HEK293 (cell line): ENCODE measurements around the gene ZNF747.
A peak's percentile ranks its signal among the peaks of the same experiment; 100 is the strongest.

ENCODE experiments used
- BCL11A ChIP-seq: fragments of 450-650 bp; formaldehyde crosslinking; IDR thresholded peaks from 2 replicates; pipeline ENCODE4 v1.5.1; 2016; ENCODE audit warnings: low read depth, missing biosample characterization, missing genetic modification characterization
- BCL11B ChIP-seq: fragments of 450-650 bp; formaldehyde crosslinking; IDR thresholded peaks from 2 replicates; pipeline ENCODE4 v1.5.1; 2016; ENCODE audit warnings: low read depth, missing biosample characterization, missing genetic modification characterization
- KLF1 ChIP-seq: fragments of 450-650 bp; formaldehyde crosslinking; IDR thresholded peaks from 2 replicates; pipeline ENCODE4 v1.5.1; 2016; ENCODE audit warnings: missing biosample characterization, missing genetic modification characterization
- MYNN ChIP-seq: fragments of 450-650 bp; formaldehyde crosslinking; IDR thresholded peaks from 2 replicates; pipeline ENCODE4 v1.5.1; 2016; ENCODE audit warnings: missing biosample characterization, missing genetic modification characterization, borderline replicate concordance
- REPIN1 ChIP-seq: fragments of 450-650 bp; formaldehyde crosslinking; IDR thresholded peaks from 2 replicates; pipeline ENCODE4 v1.5.1; 2017; ENCODE audit warnings: missing biosample characterization, missing genetic modification characterization, low read depth
- TCF7L2 ChIP-seq: IDR thresholded peaks from 2 replicates; pipeline ENCODE4 v1.6.1; 2011; ENCODE audit warnings: low read depth, mild to moderate bottlenecking, inconsistent platforms, low read length, moderate library complexity, borderline replicate concordance
- TRIM28 ChIP-seq: IDR thresholded peaks from 2 replicates; pipeline ENCODE4 v1.6.1; 2011; ENCODE audit warnings: low read length, control low read depth, borderline replicate concordance
- ZEB2 ChIP-seq: fragments of 450-650 bp; formaldehyde crosslinking; IDR thresholded peaks from 2 replicates; pipeline ENCODE4 v1.5.1; 2016; ENCODE audit warnings: missing biosample characterization, missing genetic modification characterization
- ZNF140 ChIP-seq: fragments of 450-650 bp; formaldehyde crosslinking; IDR thresholded peaks from 2 replicates; pipeline ENCODE4 v1.5.1; 2016; ENCODE audit warnings: missing biosample characterization, missing genetic modification characterization
- ZNF202 ChIP-seq: fragments of 450-650 bp; formaldehyde crosslinking; IDR thresholded peaks from 2 replicates; pipeline ENCODE4 v1.5.1; 2016; ENCODE audit warnings: missing biosample characterization, missing genetic modification characterization, borderline replicate concordance
- ZNF24 ChIP-seq: fragments of 450-650 bp; formaldehyde crosslinking; IDR thresholded peaks from 2 replicates; pipeline ENCODE4 v1.5.1; 2016; ENCODE audit warnings: missing biosample characterization, missing genetic modification characterization
- ZNF324 ChIP-seq: fragments of 450-650 bp; formaldehyde crosslinking; IDR thresholded peaks from 2 replicates; pipeline ENCODE4 v1.5.1; 2016; ENCODE audit warnings: missing biosample characterization, missing genetic modification characterization
- ZNF335 ChIP-seq: fragments of 450-650 bp; formaldehyde crosslinking; conservative IDR thresholded peaks from 2 replicates; pipeline ENCODE4 v1.5.1; 2016; ENCODE audit warnings: missing biosample characterization, missing genetic modification characterization
- ZNF354C ChIP-seq: fragments of 450-650 bp; formaldehyde crosslinking; IDR thresholded peaks from 2 replicates; pipeline ENCODE4 v1.5.1; 2016; ENCODE audit warnings: missing biosample characterization, missing genetic modification characterization, low read depth, borderline replicate concordance
- ZNF366 ChIP-seq: fragments of 450-650 bp; formaldehyde crosslinking; conservative IDR thresholded peaks from 2 replicates; pipeline ENCODE4 v1.5.1; 2016; ENCODE audit warnings: missing biosample characterization, missing genetic modification characterization
- ZNF37A ChIP-seq: fragments of 450-650 bp; IDR thresholded peaks from 2 replicates; pipeline ENCODE4 v1.5.1; 2018; ENCODE audit warnings: missing biosample characterization, missing genetic modification characterization
- ZNF473 ChIP-seq: fragments of 450-650 bp; formaldehyde crosslinking; IDR thresholded peaks from 2 replicates; pipeline ENCODE4 v1.5.1; 2017; ENCODE audit warnings: missing biosample characterization, missing genetic modification characterization
- ZNF501 ChIP-seq: fragments of 450-650 bp; formaldehyde crosslinking; IDR thresholded peaks from 2 replicates; pipeline ENCODE4 v1.5.1; 2016; ENCODE audit warnings: missing biosample characterization, missing genetic modification characterization
- ZNF544 ChIP-seq: fragments of 450-650 bp; formaldehyde crosslinking; IDR thresholded peaks from 2 replicates; pipeline ENCODE4 v1.5.0; 2017; ENCODE audit warnings: missing biosample characterization, missing genetic modification characterization
- ZNF600 ChIP-seq: fragments of 450-650 bp; formaldehyde crosslinking; IDR thresholded peaks from 2 replicates; pipeline ENCODE4 v1.5.1; 2016; ENCODE audit warnings: missing biosample characterization, missing genetic modification characterization
- ZNF660 ChIP-seq: fragments of 450-650 bp; IDR thresholded peaks from 2 replicates; pipeline ENCODE4 v1.5.1; 2018; ENCODE audit warnings: missing biosample characterization, mild to moderate bottlenecking, missing genetic modification characterization
- ZNF707 ChIP-seq: fragments of 450-650 bp; formaldehyde crosslinking; IDR thresholded peaks from 2 replicates; pipeline ENCODE4 v1.5.1; 2016; ENCODE audit warnings: missing biosample characterization, missing genetic modification characterization
- ZNF768 ChIP-seq: fragments of 450-650 bp; formaldehyde crosslinking; IDR thresholded peaks from 2 replicates; pipeline ENCODE4 v1.5.1; 2018; ENCODE audit warnings: missing biosample characterization, mild to moderate bottlenecking, missing genetic modification characterization
- ZNF785 ChIP-seq: fragments of 450-650 bp; formaldehyde crosslinking; IDR thresholded peaks from 2 replicates; pipeline ENCODE4 v1.5.1; 2016; ENCODE audit warnings: missing biosample characterization, missing genetic modification characterization
- ZNF830 ChIP-seq: fragments of 450-650 bp; IDR thresholded peaks from 2 replicates; pipeline ENCODE4 v1.5.0; 2018; ENCODE audit warnings: missing biosample characterization, missing genetic modification characterization, low read depth, mild to moderate bottlenecking, moderate library complexity
- ZSCAN16 ChIP-seq: fragments of 450-650 bp; formaldehyde crosslinking; IDR thresholded peaks from 2 replicates; pipeline ENCODE4 v1.5.1; 2016; ENCODE audit warnings: missing biosample characterization, missing genetic modification characterization
- TF ChIP-seq, protein P1 (sequence below): fragments of 450-650 bp; formaldehyde crosslinking; optimal IDR thresholded peaks from 2 replicates; pipeline ENCODE3; 2016; ENCODE audit warnings: missing biosample characterization, mild to moderate bottlenecking, missing genetic modification characterization
- TF ChIP-seq, protein P2 (sequence below): fragments of 450-650 bp; formaldehyde crosslinking; IDR thresholded peaks from 2 replicates; pipeline ENCODE4 v1.5.1; 2016; ENCODE audit warnings: missing biosample characterization, missing genetic modification characterization
- TF ChIP-seq, protein P3 (sequence below): fragments of 450-650 bp; IDR thresholded peaks from 2 replicates; pipeline ENCODE4 v1.5.1; 2018; ENCODE audit warnings: missing biosample characterization, missing genetic modification characterization
- TF ChIP-seq, protein P4 (sequence below): fragments of 450-650 bp; formaldehyde crosslinking; IDR thresholded peaks from 2 replicates; pipeline ENCODE4 v1.5.1; 2016; ENCODE audit warnings: missing biosample characterization, missing genetic modification characterization
- TF ChIP-seq, protein P5 (sequence below): sonication (generic); formaldehyde crosslinking; IDR thresholded peaks from 2 replicates; pipeline ENCODE4 v1.8.1; 2022; ENCODE audit warnings: mild to moderate bottlenecking, moderate library complexity, missing genetic modification reagents

ZNF747 gene

DNA sequence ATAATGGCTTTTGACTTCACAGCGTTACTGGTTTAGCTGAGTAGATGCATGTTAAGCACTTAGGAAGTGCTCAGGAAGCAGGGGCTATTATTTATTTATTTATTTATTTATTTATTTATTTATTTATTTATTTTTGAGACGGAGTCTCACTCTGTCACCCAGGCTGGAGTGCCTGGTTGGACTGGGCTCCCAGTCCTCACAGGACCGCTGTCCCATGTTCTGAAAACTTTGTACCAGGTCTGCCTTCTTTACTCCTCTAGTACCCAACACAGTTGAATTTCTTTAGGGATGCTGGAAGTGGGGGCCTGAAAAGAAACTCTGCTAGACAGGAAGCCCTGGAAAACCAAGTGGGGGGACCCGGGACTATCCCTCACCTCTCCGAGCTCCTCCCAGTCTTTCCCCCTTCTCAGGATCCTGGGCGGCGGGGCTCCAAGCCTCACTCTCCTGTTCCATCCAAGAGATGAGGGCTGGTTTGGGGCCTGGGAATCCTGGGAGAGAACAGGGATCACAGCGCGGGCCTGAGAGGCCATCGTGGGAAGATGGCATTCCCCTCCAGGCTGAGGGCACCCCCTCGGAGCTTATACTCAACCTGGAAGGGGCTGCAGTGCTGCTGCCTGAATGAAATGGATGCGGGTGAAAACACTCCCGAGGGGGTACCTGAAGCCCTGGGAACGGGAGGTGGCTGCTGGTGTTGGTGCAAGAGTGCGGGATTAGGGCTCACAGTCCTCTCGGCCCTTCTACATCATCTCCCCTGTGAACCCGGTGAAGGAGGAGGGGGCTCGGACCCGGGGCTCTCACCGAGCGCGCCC is 36.2 kb upstream of the ZNF747 start (continued):
- TF ChIP-seq ZNF140 (tag by site-specific recombination) (peak; percentile 99), TRIM28 (no peak), REPIN1 (tag by site-specific recombination) (peak; percentile 31; the same call in 1 of the 2 replicates), MYNN (tag by site-specific recombination) (peak; percentile 77; the same call in 1 of the 2 replicates), ZNF544 (tag by site-specific recombination) (no peak), ZNF768 (tag by site-specific recombination) (no peak), ZNF354C (tag by site-specific recombination) (peak; percentile 100), BCL11B (tag by site-specific recombination) (no peak), ZNF600 (tag by site-specific recombination) (no peak), ZNF501 (peak; percentile 94), ZNF324 (no peak), KLF1 (tag by site-specific recombination) (peak; percentile 9; the same call in 1 of the 2 replicates), ZNF707 (no peak), ZNF785 (tag by site-specific recombination) (peak; percentile 64; the same call in 1 of the 2 replicates), ZNF660 (tag by site-specific recombination) (no peak), ZNF830 (no peak), ZEB2 (tag by site-specific recombination) (no peak; the same call in 1 of the 2 replicates), ZSCAN16 (tag by site-specific recombination) (no peak), TCF7L2 (no peak), ZNF37A (tag by site-specific recombination) (no peak), ZNF202 (tag by site-specific recombination) (peak; percentile 100), BCL11A (tag by site-specific recombination) (peak; percentile 55; the same call in 1 of the 2 replicates), ZNF366 (tag by site-specific recombination) (peak; percentile 69), ZNF473 (tag by site-specific recombination) (no peak), ZNF335 (tag by site-specific recombination) (peak; percentile 93), ZNF24 (tag by site-specific recombination) (peak; percentile 58; the same call in 1 of the 2 replicates)
- TF ChIP-seq, protein P1, sequence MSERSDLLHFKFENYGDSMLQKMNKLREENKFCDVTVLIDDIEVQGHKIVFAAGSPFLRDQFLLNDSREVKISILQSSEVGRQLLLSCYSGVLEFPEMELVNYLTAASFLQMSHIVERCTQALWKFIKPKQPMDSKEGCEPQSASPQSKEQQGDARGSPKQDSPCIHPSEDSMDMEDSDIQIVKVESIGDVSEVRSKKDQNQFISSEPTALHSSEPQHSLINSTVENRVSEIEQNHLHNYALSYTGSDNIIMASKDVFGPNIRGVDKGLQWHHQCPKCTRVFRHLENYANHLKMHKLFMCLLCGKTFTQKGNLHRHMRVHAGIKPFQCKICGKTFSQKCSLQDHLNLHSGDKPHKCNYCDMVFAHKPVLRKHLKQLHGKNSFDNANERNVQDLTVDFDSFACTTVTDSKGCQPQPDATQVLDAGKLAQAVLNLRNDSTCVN (tag by site-specific recombination): no peak
- TF ChIP-seq, protein P2, sequence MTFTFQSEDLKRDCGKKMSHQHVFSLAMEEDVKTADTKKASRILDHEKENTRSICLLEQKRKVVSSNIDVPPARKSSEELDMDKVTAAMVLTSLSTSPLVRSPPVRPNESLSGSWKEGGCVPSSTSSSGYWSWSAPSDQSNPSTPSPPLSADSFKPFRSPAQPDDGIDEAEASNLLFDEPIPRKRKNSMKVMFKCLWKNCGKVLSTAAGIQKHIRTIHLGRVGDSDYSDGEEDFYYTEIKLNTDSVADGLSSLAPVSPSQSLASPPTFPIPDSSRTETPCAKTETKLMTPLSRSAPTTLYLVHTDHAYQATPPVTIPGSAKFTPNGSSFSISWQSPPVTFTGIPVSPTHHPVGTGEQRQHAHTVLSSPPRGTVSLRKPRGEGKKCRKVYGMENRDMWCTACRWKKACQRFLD (tag by site-specific recombination): peak; percentile 83; the same call in 1 of the 2 replicates
- TF ChIP-seq, protein P3, sequence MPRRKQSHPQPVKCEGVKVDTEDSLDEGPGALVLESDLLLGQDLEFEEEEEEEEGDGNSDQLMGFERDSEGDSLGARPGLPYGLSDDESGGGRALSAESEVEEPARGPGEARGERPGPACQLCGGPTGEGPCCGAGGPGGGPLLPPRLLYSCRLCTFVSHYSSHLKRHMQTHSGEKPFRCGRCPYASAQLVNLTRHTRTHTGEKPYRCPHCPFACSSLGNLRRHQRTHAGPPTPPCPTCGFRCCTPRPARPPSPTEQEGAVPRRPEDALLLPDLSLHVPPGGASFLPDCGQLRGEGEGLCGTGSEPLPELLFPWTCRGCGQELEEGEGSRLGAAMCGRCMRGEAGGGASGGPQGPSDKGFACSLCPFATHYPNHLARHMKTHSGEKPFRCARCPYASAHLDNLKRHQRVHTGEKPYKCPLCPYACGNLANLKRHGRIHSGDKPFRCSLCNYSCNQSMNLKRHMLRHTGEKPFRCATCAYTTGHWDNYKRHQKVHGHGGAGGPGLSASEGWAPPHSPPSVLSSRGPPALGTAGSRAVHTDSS (tag by site-specific recombination): no peak
- TF ChIP-seq, protein P4, sequence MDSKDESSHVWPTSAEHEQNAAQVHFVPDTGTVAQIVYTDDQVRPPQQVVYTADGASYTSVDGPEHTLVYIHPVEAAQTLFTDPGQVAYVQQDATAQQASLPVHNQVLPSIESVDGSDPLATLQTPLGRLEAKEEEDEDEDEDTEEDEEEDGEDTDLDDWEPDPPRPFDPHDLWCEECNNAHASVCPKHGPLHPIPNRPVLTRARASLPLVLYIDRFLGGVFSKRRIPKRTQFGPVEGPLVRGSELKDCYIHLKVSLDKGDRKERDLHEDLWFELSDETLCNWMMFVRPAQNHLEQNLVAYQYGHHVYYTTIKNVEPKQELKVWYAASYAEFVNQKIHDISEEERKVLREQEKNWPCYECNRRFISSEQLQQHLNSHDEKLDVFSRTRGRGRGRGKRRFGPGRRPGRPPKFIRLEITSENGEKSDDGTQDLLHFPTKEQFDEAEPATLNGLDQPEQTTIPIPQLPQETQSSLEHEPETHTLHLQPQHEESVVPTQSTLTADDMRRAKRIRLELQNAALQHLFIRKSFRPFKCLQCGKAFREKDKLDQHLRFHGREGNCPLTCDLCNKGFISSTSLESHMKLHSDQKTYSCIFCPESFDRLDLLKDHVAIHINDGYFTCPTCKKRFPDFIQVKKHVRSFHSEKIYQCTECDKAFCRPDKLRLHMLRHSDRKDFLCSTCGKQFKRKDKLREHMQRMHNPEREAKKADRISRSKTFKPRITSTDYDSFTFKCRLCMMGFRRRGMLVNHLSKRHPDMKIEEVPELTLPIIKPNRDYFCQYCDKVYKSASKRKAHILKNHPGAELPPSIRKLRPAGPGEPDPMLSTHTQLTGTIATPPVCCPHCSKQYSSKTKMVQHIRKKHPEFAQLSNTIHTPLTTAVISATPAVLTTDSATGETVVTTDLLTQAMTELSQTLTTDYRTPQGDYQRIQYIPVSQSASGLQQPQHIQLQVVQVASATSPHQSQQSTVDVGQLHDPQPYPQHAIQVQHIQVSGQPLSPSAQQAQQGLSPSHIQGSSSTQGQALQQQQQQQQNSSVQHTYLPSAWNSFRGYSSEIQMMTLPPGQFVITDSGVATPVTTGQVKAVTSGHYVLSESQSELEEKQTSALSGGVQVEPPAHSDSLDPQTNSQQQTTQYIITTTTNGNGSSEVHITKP (tag by site-specific recombination): no peak
- TF ChIP-seq, protein P5, sequence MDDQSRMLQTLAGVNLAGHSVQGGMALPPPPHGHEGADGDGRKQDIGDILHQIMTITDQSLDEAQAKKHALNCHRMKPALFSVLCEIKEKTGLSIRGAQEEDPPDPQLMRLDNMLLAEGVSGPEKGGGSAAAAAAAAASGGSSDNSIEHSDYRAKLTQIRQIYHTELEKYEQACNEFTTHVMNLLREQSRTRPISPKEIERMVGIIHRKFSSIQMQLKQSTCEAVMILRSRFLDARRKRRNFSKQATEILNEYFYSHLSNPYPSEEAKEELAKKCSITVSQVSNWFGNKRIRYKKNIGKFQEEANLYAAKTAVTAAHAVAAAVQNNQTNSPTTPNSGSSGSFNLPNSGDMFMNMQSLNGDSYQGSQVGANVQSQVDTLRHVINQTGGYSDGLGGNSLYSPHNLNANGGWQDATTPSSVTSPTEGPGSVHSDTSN (CRISPR knock-in tag): no peak
